PC-9 (cell line): ENCODE data around the gene HOMER3. TPM values are rescaled to one million over a fixed set of nuclear protein-coding genes. Genes with fewer than 3 reads are reported as not detected.
"Not testable (repeated sequence)": the region's sequence is repeated elsewhere in the genome, so short reads cannot be mapped to it uniquely, and the experiment has no call there.

ENCODE experiments used
- BruUV-seq: library from RNA; stranded (reverse); fragments of 400-500 nt; replicated peaks from 2 replicates; lab custom pipeline; 2021; lab: Mats Ljungman, UMichigan
- CTCF ChIA-PET: fragments of 300-600 bp; sonication (Branson Sonifier 250); formaldehyde crosslinking; loops from one replicate; lab custom pipeline; 2022; ENCODE audit warnings: antibody characterized with exemption; lab: Charles Lee
- POLR2A ChIA-PET: fragments of 300-600 bp; sonication (Branson Sonifier 250); formaldehyde crosslinking; loops from one replicate; lab custom pipeline; 2022; ENCODE audit warnings: antibody characterized with exemption; ENCODE audit not compliant: unreplicated experiment; lab: Charles Lee
- DNase-seq, 2 experiments: peaks; one replicate each; pipeline versions ENCODE4 v3.0.0 to v3.0.0-alpha.2; 2015 to 2022; ENCODE audit warnings: mixed read lengths in 1 of 2
- H2AFZ ChIP-seq: fragments of 200-600 bp; sonication (generic); 2 replicates; pipeline ENCODE4 v1.8.1; 2017; ENCODE audit warnings: antibody characterized with exemption
- H3F3A ChIP-seq: fragments of 200-600 bp; sonication (generic); 2 replicates; pipeline ENCODE4 v1.8.1; 2017; ENCODE audit warnings: antibody characterized with exemption, mild to moderate bottlenecking, low read depth; ENCODE audit not compliant: insufficient read depth
- H3K27ac ChIP-seq: fragments of 200-600 bp; sonication (generic); 2 replicates; pipeline ENCODE4 v1.6.1; 2016; ENCODE audit warnings: mixed run types
- H3K27me3 ChIP-seq: fragments of 200-600 bp; sonication (generic); 2 replicates; pipeline ENCODE4 v1.6.1; 2016; ENCODE audit warnings: low read depth, mixed run types; ENCODE audit not compliant: insufficient read depth
- H3K36me3 ChIP-seq: fragments of 200-600 bp; sonication (generic); 2 replicates; pipeline ENCODE4 v1.6.1; 2016; ENCODE audit warnings: low read depth, mixed run types
- H3K4me1 ChIP-seq: fragments of 200-600 bp; sonication (generic); replicated peaks from 2 replicates; pipeline ENCODE4 v1.6.1; 2016; ENCODE audit warnings: mixed run types; ENCODE audit not compliant: insufficient read depth
- H3K4me2 ChIP-seq: fragments of 200-600 bp; sonication (generic); 2 replicates; pipeline ENCODE4 v1.6.1; 2017; ENCODE audit warnings: mixed run types
- H3K4me3 ChIP-seq: fragments of 200-600 bp; sonication (generic); 2 replicates; pipeline ENCODE4 v1.6.1; 2016; ENCODE audit warnings: mixed run types
- H3K79me2 ChIP-seq: fragments of 200-600 bp; sonication (generic); 2 replicates; pipeline ENCODE4 v1.6.1; 2017; ENCODE audit warnings: low read depth, mixed run types
- H3K9me2 ChIP-seq: fragments of 200-600 bp; sonication (generic); 2 replicates; pipeline ENCODE4 v1.8.1; 2017; ENCODE audit warnings: mild to moderate bottlenecking; ENCODE audit not compliant: insufficient read depth
- H3K9me3 ChIP-seq: fragments of 200-600 bp; sonication (generic); 2 replicates; pipeline ENCODE4 v1.8.1; 2016; ENCODE audit warnings: low read depth; ENCODE audit not compliant: insufficient read depth
- H4K20me1 ChIP-seq: fragments of 200-600 bp; sonication (generic); 2 replicates; pipeline ENCODE4 v1.8.1; 2017; ENCODE audit not compliant: insufficient read depth
- EZH2 ChIP-seq: fragments of 200-600 bp; sonication (generic); IDR thresholded peaks from 2 replicates; pipeline ENCODE4 v1.8.0; 2017; ENCODE audit warnings: antibody characterized with exemption, low read depth
- intact Hi-C: fragments of 100-400 bp; cut with micrococcal nuclease; formaldehyde crosslinking; loops from one replicate; pipeline ENCODE4 v1.10.0; 2022; ENCODE audit not compliant: unreplicated experiment
- total RNA-seq: library from RNA; stranded (reverse); gene quantifications from 2 replicates; pipeline ENCODE4 v1.2.3, GENCODE V29; 2021
- TF ChIP-seq, protein P1 (sequence below): fragments of 200-600 bp; sonication (generic); conservative IDR thresholded peaks from 2 replicates; pipeline ENCODE4 v1.6.1; 2017; ENCODE audit warnings: mixed run types, antibody characterized with exemption, mild to moderate bottlenecking, moderate library complexity

HOMER3 gene
- total RNA-seq, 1 experiment from 2014 or later = 55.7 TPM

- Histone ChIP-seq H3K36me3 (peaks cover 27% of the 10 kb centered on the region), H2AFZ (no peak overlapping the region), H3K9me2 (no peaks in the 10 kb centered on the region), H3K4me2 (no peak overlapping the region), H3K9me3 (no peaks in the 10 kb centered on the region), H3K79me2 (no peaks in the 10 kb centered on the region), H3K27ac (no peak overlapping the region), H3K4me1 (no peaks in the 10 kb centered on the region), H3K4me3 (no peak overlapping the region), H3K27me3 (no peaks in the 10 kb centered on the region), H4K20me1 (peaks cover 29% of the 10 kb centered on the region), H3F3A (peaks cover 18% of the 10 kb centered on the region; the same call in 1 of the 2 replicates)
- POLR2A ChIA-PET = no interaction called here
- TF ChIP-seq, protein P1, sequence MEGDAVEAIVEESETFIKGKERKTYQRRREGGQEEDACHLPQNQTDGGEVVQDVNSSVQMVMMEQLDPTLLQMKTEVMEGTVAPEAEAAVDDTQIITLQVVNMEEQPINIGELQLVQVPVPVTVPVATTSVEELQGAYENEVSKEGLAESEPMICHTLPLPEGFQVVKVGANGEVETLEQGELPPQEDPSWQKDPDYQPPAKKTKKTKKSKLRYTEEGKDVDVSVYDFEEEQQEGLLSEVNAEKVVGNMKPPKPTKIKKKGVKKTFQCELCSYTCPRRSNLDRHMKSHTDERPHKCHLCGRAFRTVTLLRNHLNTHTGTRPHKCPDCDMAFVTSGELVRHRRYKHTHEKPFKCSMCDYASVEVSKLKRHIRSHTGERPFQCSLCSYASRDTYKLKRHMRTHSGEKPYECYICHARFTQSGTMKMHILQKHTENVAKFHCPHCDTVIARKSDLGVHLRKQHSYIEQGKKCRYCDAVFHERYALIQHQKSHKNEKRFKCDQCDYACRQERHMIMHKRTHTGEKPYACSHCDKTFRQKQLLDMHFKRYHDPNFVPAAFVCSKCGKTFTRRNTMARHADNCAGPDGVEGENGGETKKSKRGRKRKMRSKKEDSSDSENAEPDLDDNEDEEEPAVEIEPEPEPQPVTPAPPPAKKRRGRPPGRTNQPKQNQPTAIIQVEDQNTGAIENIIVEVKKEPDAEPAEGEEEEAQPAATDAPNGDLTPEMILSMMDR = no peak
- TF ChIP-seq EZH2 = no peak
- BruUV-seq = no TSS peak
- CTCF ChIA-PET = no interaction called here
- intact Hi-C loops = no loop called here
- no peak for DNase-seq
Measured at GRCh38 chr19:18903156-18904037, 37.6 kb downstream of the HOMER3 start.

DNA sequence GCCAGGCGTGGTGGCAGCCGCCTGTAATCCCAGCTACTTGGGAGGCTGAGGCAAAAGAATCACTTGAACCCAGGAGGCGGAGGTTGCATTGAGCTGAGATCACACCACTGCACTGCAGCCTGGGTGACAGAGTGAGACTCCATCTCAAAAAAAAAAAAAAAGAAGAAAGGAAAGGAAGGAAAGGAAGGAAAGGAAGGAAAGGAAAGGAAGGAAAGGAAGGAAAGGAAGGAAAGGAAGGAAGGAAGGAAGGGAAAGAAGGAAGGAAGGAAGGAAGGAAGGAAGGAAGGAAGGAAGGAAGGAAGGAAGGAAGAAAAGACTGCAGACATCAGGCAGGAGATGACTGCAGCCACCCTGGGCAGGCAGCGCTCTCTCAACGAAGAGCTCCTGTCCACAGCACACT, 38.5 kb downstream of the HOMER3 start:
- H3K27ac ChIP-seq, intact Hi-C loops, DNase-seq, H3K27me3 ChIP-seq, H2AFZ ChIP-seq, H3K4me1 ChIP-seq, CTCF ChIA-PET, H3K4me2 ChIP-seq, H3K79me2 ChIP-seq, H3K9me3 ChIP-seq, H3K4me3 ChIP-seq, POLR2A ChIA-PET, H3K9me2 ChIP-seq, BruUV-seq: not testable (repeated sequence)
- Histone ChIP-seq H4K20me1 (peaks cover 25% of the 10 kb centered on the region), H3F3A (peaks cover 27% of the 10 kb centered on the region), H3K36me3 (peaks cover 27% of the 10 kb centered on the region)

DNA sequence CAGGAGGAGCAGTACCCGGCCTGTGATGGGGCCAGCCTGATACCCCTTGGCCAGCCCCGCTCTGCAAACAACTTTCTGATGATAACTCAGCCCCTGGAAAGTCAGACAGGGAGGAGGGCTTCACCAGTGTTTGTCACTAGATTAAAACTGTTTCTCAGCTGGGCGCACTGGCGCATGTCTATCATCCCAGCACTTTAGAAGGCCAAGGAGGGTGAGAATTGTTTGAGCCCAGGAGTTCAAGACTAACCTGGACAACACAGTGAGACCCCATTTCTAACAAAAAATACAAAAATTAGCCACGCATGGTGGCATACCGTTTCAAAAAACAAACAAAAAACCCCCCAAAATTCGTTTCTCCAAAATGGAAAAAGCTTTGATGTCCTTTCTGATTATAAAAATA, 39.5 kb downstream of the HOMER3 start:
- peaks cover 27% of the 10 kb centered on the region for H3K36me3 ChIP-seq
- no peaks in the 10 kb centered on the region for H3K79me2 ChIP-seq
- H3K9me2 ChIP-seq = no peaks in the 10 kb centered on the region
- DNase-seq = no peak
- BruUV-seq = TSS peak; percentile 16
- peaks cover 22% of the 10 kb centered on the region for H4K20me1 ChIP-seq
- ChIA-PET CTCF (interaction anchor here (0.6 kb wide), 1 partner anchor 13 kb away, joined by 8 read pairs; no protein-coding TSS in a partner anchor), POLR2A (no interaction called here)
- H3K9me3 ChIP-seq = no peaks in the 10 kb centered on the region
- no peak overlapping the region for H3K4me2 ChIP-seq
- H3K4me1 ChIP-seq = no peaks in the 10 kb centered on the region
- TF ChIP-seq, protein P1 = no peak
- no peak for TF ChIP-seq EZH2
- intact Hi-C loops = no loop called here
- H3K27me3 ChIP-seq = no peaks in the 10 kb centered on the region
- no peak overlapping the region for H3K27ac ChIP-seq
- H3F3A ChIP-seq = peaks cover 37% of the 10 kb centered on the region
- no peak overlapping the region for H3K4me3 ChIP-seq
- no peak overlapping the region for H2AFZ ChIP-seq
